Stomach (tissue), 4 donors: ENCODE results near the gene TPRG1.

Experiments
- CTCF ChIP-seq, 7 experiments: fragments of 450-650 bp in 4 of 7; fragments of 200-600 bp in 3 of 7; sonication (generic) in 3 of 7; IDR thresholded peaks; one replicate each; pipeline ENCODE4 v1.5.1; 2016 to 2019; ENCODE audit warnings: antibody characterized with exemption in 7 of 7, control low read depth in 2 of 7, mild to moderate bottlenecking in 1 of 7
- POLR2A ChIP-seq, 4 donors: fragments of 450-650 bp; IDR thresholded peaks; one replicate each; pipeline ENCODE4 v1.6.1; 2016; ENCODE audit warnings: antibody characterized with exemption in 4 of 4, control low read depth in 2 of 4, mild to moderate bottlenecking in 1 of 4, moderate library complexity in 1 of 4

- TF ChIP-seq CTCF (IDR thresholded peaks at IDR 0.05): no peak
- TF ChIP-seq POLR2A (IDR thresholded peaks at IDR 0.05): no peak
Observed at GRCh38 chr3:189267981-189268613, 96.3 kb downstream of the TPRG1 start.
